ENCODE data around the gene RAPGEF4.

DNA sequence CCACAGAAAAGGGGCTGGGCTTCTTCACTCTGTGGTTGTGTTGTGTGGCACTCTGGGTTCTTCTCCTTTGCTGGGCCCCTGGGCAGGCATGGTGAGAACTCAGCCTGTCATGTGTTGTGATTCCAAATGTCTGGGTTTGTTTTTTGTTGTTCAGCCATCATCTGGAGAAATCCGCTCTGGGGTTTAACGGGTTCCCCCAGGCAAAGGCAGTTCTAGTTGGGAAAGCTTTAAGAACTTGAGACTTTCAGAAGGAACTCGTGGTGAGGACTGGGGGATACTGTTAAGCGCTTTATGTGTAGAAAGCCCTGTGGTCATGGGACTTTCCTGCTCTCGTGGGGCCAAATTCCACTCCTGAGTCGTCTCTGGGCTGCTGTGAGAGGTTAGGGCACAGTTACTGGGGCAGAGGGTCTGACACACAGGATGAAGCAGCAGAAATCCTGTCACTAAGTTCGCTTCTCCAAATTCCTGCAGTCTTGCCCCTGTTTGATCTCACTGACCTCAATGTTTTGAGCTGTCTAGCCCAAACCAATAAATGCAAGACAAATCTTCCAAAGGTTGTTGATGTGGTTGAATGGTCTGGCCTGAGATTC is 87.7 kb downstream of the RAPGEF4 start:
- TF ChIP-seq TAF1 (IDR thresholded peaks at IDR 0.05; ENCODE audit: borderline replicate concordance, insufficient read depth, low read length): no peak
- no peak for TF ChIP-seq FOXP2 (optimal IDR thresholded peaks at IDR 0.05; ENCODE audit: borderline replicate concordance, extremely low read depth, extremely low read length, insufficient read depth)
